ENCODE data around the gene INVS. TPM values are rescaled to one million over a fixed set of nuclear protein-coding genes. Genes with fewer than 3 reads are reported as not detected.

The INVS gene
- total RNA-seq, 4 donors from 2014 or later, result 21.0 to 47.8 (median 31.6) TPM

DNA sequence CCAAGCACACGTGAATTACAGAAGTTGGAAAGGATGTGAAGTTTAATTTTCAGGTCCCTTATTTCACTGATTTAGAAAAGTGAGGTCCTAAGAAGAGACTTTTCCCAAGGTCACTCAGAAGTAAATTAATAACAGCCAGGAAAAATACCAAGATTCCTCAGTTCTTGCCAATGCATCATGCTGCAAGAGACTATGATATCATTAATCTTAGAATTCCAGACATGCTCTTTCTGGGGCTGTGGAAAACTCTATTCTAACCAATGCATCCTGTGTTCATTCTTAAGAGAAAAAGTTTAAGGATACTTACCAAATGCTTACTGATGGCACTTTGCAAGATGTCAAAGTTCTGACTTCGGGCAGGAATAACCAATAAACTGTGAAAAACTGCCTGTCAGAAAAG, 210.9 kb downstream of the INVS start:
- H3K4me1 ChIP-seq, result no peaks in the 10 kb centered on the region
- 90 to 93% methylated on average over 2 of the region's 2 CpGs for WGBS, 2 donors (ENCODE audit: low coverage in 1 of 2)
- TF ChIP-seq POLR2A (IDR thresholded peaks at IDR 0.05) (no peak), POLR2AphosphoS5 (IDR thresholded peaks at IDR 0.05) (no peak), EP300 (IDR thresholded peaks at IDR 0.05; ENCODE audit: low read depth) (no peak)
- TF ChIP-seq, protein P1, sequence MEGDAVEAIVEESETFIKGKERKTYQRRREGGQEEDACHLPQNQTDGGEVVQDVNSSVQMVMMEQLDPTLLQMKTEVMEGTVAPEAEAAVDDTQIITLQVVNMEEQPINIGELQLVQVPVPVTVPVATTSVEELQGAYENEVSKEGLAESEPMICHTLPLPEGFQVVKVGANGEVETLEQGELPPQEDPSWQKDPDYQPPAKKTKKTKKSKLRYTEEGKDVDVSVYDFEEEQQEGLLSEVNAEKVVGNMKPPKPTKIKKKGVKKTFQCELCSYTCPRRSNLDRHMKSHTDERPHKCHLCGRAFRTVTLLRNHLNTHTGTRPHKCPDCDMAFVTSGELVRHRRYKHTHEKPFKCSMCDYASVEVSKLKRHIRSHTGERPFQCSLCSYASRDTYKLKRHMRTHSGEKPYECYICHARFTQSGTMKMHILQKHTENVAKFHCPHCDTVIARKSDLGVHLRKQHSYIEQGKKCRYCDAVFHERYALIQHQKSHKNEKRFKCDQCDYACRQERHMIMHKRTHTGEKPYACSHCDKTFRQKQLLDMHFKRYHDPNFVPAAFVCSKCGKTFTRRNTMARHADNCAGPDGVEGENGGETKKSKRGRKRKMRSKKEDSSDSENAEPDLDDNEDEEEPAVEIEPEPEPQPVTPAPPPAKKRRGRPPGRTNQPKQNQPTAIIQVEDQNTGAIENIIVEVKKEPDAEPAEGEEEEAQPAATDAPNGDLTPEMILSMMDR (IDR thresholded peaks at IDR 0.05), result no peak
- no peak for DNase-seq
- no peaks in the 10 kb centered on the region for H3K9me3 ChIP-seq
- intact Hi-C loops (cut with DNase I; ENCODE audit: low total_unique reads) (no loop called here), in situ Hi-C loops (cut with MboI; ENCODE audit: low pct_ligation_motif_present in 1 of 4, low pct_unique_long_range_greater_than_20kb in 1 of 4, low sequenced_read_pairs in 3 of 4) (no loop called here)
- H3K4me3 ChIP-seq, result no peak overlapping the region
- H3K36me3 ChIP-seq, result peaks cover 0 to 5% (median 0%) of the 10 kb centered on the region in 4 donors
- H3K27me3 ChIP-seq, result no peaks in the 10 kb centered on the region
- no peak overlapping the region for H3K27ac ChIP-seq

DNA sequence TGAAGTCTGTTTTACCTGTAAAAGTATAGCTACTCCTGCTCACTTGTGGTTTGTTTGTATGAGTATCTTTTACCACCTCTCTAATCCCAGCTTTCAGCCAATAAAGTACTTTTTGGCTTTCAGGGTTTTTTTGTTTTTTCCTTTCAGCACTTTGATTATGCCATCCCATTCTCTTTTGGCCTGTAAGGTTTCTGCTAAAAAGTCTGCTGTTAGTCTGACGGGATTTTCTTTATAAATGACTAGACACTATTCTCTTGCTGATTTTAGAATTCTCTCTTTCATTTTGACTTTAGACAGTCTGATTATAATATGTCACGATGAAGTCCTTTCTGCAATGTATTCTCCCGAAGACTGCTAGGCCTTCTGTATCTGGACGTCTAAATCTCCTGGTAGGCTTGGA, 216.5 kb downstream of the INVS start:
- TF ChIP-seq, protein P1 (IDR thresholded peaks at IDR 0.05), result no peak
- TF ChIP-seq POLR2AphosphoS5 (IDR thresholded peaks at IDR 0.05) (no peak), POLR2A (IDR thresholded peaks at IDR 0.05) (no peak), EP300 (IDR thresholded peaks at IDR 0.05; ENCODE audit: low read depth) (no peak)
- H3K4me3 ChIP-seq, result no peak overlapping the region
- in situ Hi-C loops (cut with MboI; ENCODE audit: low pct_ligation_motif_present in 1 of 4, low pct_unique_long_range_greater_than_20kb in 1 of 4, low sequenced_read_pairs in 3 of 4) (no loop called here), intact Hi-C loops (cut with DNase I; ENCODE audit: low total_unique reads) (no loop called here)
- H3K27me3 ChIP-seq, result no peaks in the 10 kb centered on the region
- no peak overlapping the region for H3K27ac ChIP-seq
- WGBS, 2 donors (ENCODE audit: low coverage in 1 of 2), result 91 to 94% methylated on average over 4 of the region's 4 CpGs
- H3K9me3 ChIP-seq, result no peaks in the 10 kb centered on the region
- peaks cover 0 to 19% (median 4%) of the 10 kb centered on the region in 4 donors for H3K36me3 ChIP-seq
- H3K4me1 ChIP-seq, result no peaks in the 10 kb centered on the region
- DNase-seq, result no peak

DNA sequence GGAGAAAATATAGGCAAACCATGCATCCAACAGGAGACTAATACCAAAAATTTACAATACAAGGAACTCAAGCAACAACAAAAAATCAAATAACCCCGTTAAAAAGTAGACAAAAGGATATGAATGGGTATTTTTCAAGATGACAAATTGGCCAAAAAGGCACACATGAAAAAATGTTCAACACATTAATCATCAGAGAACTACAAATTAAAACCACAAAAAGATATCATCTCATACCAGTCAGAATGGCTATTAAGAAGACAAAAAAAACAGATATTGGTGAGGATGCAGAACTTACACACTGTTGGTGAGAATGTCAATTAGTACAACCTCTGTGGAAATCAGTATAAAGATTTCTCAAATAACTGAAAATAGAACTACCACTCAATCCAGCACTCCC, 218.7 kb downstream of the INVS start:
- no peak for TF ChIP-seq EP300 (IDR thresholded peaks at IDR 0.05; ENCODE audit: low read depth)
- TF ChIP-seq, protein P1 (IDR thresholded peaks at IDR 0.05), result no peak
- no peak for TF ChIP-seq POLR2A (IDR thresholded peaks at IDR 0.05)
- no peak for TF ChIP-seq POLR2AphosphoS5 (IDR thresholded peaks at IDR 0.05)
- Histone ChIP-seq H3K27ac (no peak overlapping the region), H3K9me3 (no peaks in the 10 kb centered on the region), H3K4me3 (no peak overlapping the region), H3K4me1 (no peaks in the 10 kb centered on the region), H3K36me3 (peaks cover 0 to 33% (median 3%) of the 10 kb centered on the region in 4 donors), H3K27me3 (no peaks in the 10 kb centered on the region)
- 85 to 100% methylated on average over 1 of the region's 1 CpG for WGBS, 2 donors (ENCODE audit: low coverage in 1 of 2)
- intact Hi-C loops (cut with DNase I; ENCODE audit: low total_unique reads) (no loop called here), in situ Hi-C loops (cut with MboI; ENCODE audit: low pct_ligation_motif_present in 1 of 4, low pct_unique_long_range_greater_than_20kb in 1 of 4, low sequenced_read_pairs in 3 of 4) (no loop called here)
- DNase-seq, result no peak

DNA sequence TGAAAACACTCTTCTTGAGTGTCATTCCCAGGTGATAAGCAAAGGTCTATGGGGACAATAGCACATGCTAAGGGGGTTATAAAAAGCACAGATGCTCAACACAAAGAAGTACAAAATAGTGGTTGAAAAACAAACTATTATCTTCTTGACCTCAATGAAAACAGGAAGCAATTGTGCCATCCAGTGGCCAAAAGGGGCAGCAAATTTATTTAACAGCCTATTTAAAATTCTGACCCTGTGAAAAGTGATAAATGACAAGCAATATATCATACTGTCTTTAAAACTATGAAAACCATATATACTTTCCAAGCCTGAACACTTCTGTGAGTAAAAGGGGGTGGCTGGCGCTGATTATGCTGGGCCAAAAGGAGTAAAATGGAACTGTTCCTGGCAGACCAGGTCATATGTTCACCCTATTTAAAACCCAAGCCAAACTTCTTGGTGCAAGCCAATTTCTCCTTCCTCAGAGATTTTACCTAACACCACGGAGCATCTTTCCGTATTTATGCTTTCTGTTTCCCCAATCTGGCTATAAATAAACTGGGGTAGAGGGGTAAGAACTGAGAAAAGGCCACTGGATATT, 224.0 kb downstream of the INVS start:
- no peak for DNase-seq
- no peak overlapping the region for H3K4me3 ChIP-seq
- 84 to 87% methylated on average over 3 of the region's 3 CpGs for WGBS, 2 donors (ENCODE audit: low coverage in 1 of 2)
- no peaks in the 10 kb centered on the region for H3K4me1 ChIP-seq
- no peak overlapping the region for H3K27ac ChIP-seq
- in situ Hi-C loops (cut with MboI; ENCODE audit: low pct_ligation_motif_present in 1 of 4, low pct_unique_long_range_greater_than_20kb in 1 of 4, low sequenced_read_pairs in 3 of 4), result no loop called here
- intact Hi-C loops (cut with DNase I; ENCODE audit: low total_unique reads), result no loop called here
- H3K9me3 ChIP-seq, result no peaks in the 10 kb centered on the region
- H3K36me3 ChIP-seq, result peaks cover 0 to 28% (median 0%) of the 10 kb centered on the region in 4 donors
- no peaks in the 10 kb centered on the region for H3K27me3 ChIP-seq
- TF ChIP-seq, protein P1 (IDR thresholded peaks at IDR 0.05), result peak; percentile 45 to 61 (median 54)
- TF ChIP-seq EP300 (IDR thresholded peaks at IDR 0.05; ENCODE audit: low read depth), result no peak
- no peak for TF ChIP-seq POLR2AphosphoS5 (IDR thresholded peaks at IDR 0.05)
